Activated CD4-positive, alpha-beta T cell treated with anti-CD3 and anti-CD28 coated beads, Interleukin-2, amount 10 ng/mL, durations not matched to agents 24 days and 14 days (primary cell): Measurements from ENCODE around the gene SARS1. TPM values are rescaled to one million over a fixed set of nuclear protein-coding genes. Genes with fewer than 3 reads are reported as not detected.
"Not testable (repeated sequence)": the region's sequence is repeated elsewhere in the genome, so short reads cannot be mapped to it uniquely, and the experiment has no call there.

Experiments used
- DNase-seq: peaks from one replicate; pipeline ENCODE4 v3.0.0; 2022
- H3K27ac Mint-ChIP-seq: one replicate; pipeline ENCODE4 v1.8.0; 2022; ENCODE audit warnings: mild to moderate bottlenecking, mixed read lengths
- H3K27me3 Mint-ChIP-seq: one replicate; pipeline ENCODE4 v1.8.0; 2022; ENCODE audit warnings: mixed read lengths
- H3K36me3 Mint-ChIP-seq: one replicate; pipeline ENCODE4 v1.8.0; 2022; ENCODE audit warnings: low read depth, mild to moderate bottlenecking, mixed read lengths
- H3K4me1 Mint-ChIP-seq: one replicate; pipeline ENCODE4 v1.8.0; 2021; ENCODE audit warnings: mixed read lengths
- H3K4me3 Mint-ChIP-seq: one replicate; pipeline ENCODE4 v1.8.0; 2022; ENCODE audit warnings: mild to moderate bottlenecking, moderate library complexity, mixed read lengths
- H3K9me3 Mint-ChIP-seq: one replicate; pipeline ENCODE4 v1.8.0; 2021; ENCODE audit warnings: mixed read lengths
- intact Hi-C: fragments of 100-400 bp; cut with micrococcal nuclease; formaldehyde crosslinking; loops from one replicate; pipeline ENCODE4 v1.15.1; 2023
- total RNA-seq: library from RNA; stranded (reverse); gene quantifications from 2 replicates; pipeline ENCODE4 v1.2.3, GENCODE V29; 2022

SARS1 gene
- total RNA-seq: 141 and 150 TPM in 2 replicates

- Mint-ChIP-seq H3K27ac (peak within 1 kb of the TSS; percentile 96), H3K27me3 (no peaks in the 10 kb centered on the region), H3K9me3 (no peaks in the 10 kb centered on the region), H3K4me3 (peak within 1 kb of the TSS; percentile 99), H3K36me3 (peaks cover 38% of the 10 kb centered on the region), H3K4me1 (peaks cover 25% of the 10 kb centered on the region)
- intact Hi-C loops: loop anchor here (1.0 to 5.0 kb wide), 4 partner anchors 13 to 172 kb away; partner anchors contain the start of genes TMEM167B and WDR47
- peak; percentile 97 for DNase-seq
These were observed at the start of gene SARS1 for GRCh38 chr1:109213824-109214693. Gene SARS1 (plus strand): TSS chr1:109213918. CDS start chr1:109213993, 75 bp downstream.

- H3K4me1 Mint-ChIP-seq: peaks cover 19% of the 10 kb centered on the region
- no peaks in the 10 kb centered on the region for H3K27me3 Mint-ChIP-seq
- no peak overlapping the region for H3K27ac Mint-ChIP-seq
- peaks cover 2% of the 10 kb centered on the region for H3K36me3 Mint-ChIP-seq
- no peak for DNase-seq
- intact Hi-C loops: no loop called here
- no peaks in the 10 kb centered on the region for H3K9me3 Mint-ChIP-seq
- H3K4me3 Mint-ChIP-seq: no peak overlapping the region
These were observed 49.2 kb upstream of the SARS1 start for GRCh38 chr1:109164538-109164937.

- Mint-ChIP-seq H3K4me1 (peaks cover 20% of the 10 kb centered on the region), H3K4me3 (no peak overlapping the region), H3K36me3 (peaks cover under 1% of the 10 kb centered on the region), H3K27ac (no peak overlapping the region), H3K27me3 (no peaks in the 10 kb centered on the region), H3K9me3 (no peaks in the 10 kb centered on the region)
- no peak for DNase-seq
- intact Hi-C loops: no loop called here
These were observed 46.7 kb upstream of the SARS1 start for GRCh38 chr1:109167001-109167506.

- no peak overlapping the region for H3K4me3 Mint-ChIP-seq
- H3K4me1 Mint-ChIP-seq: peaks cover 8% of the 10 kb centered on the region
- H3K27me3 Mint-ChIP-seq: no peaks in the 10 kb centered on the region
- no peaks in the 10 kb centered on the region for H3K36me3 Mint-ChIP-seq
- intact Hi-C loops: no loop called here
- H3K27ac Mint-ChIP-seq: no peak overlapping the region
- DNase-seq: no peak
- H3K9me3 Mint-ChIP-seq: no peaks in the 10 kb centered on the region
These were observed 43.5 kb upstream of the SARS1 start for GRCh38 chr1:109170035-109170764.

GRCh38 chr1:109171646-109172045 is 42.1 kb upstream of the SARS1 start:
- no peak overlapping the region for H3K27ac Mint-ChIP-seq
- peaks cover 8% of the 10 kb centered on the region for H3K4me1 Mint-ChIP-seq
- H3K36me3 Mint-ChIP-seq: no peaks in the 10 kb centered on the region
- no peaks in the 10 kb centered on the region for H3K9me3 Mint-ChIP-seq
- intact Hi-C loops: no loop called here
- H3K4me3 Mint-ChIP-seq: no peak overlapping the region
- no peak for DNase-seq
- H3K27me3 Mint-ChIP-seq: no peaks in the 10 kb centered on the region

- H3K27ac Mint-ChIP-seq, H3K36me3 Mint-ChIP-seq, intact Hi-C loops, H3K4me1 Mint-ChIP-seq, DNase-seq, H3K4me3 Mint-ChIP-seq, H3K9me3 Mint-ChIP-seq, H3K27me3 Mint-ChIP-seq: not testable (repeated sequence)
These were observed 37.4 kb upstream of the SARS1 start for GRCh38 chr1:109176349-109176748.

- H3K27ac Mint-ChIP-seq: not testable (repeated sequence)
These were observed 33.0 kb upstream of the SARS1 start for GRCh38 chr1:109180715-109181084.

GRCh38 chr1:109181085-109181806 is 32.5 kb upstream of the SARS1 start:
- no peak overlapping the region for H3K27ac Mint-ChIP-seq
- no peaks in the 10 kb centered on the region for H3K4me1 Mint-ChIP-seq

More at GRCh38 chr1:109180715-109181084, 33.0 kb upstream of the SARS1 start:
- H3K9me3 Mint-ChIP-seq, H3K27me3 Mint-ChIP-seq, intact Hi-C loops, H3K4me1 Mint-ChIP-seq, DNase-seq, H3K36me3 Mint-ChIP-seq, H3K4me3 Mint-ChIP-seq: not testable (repeated sequence)

GRCh38 chr1:109181807-109182163 is 31.9 kb upstream of the SARS1 start:
- intact Hi-C loops: no loop called here
- H3K27me3 Mint-ChIP-seq: peaks cover 2% of the 10 kb centered on the region
- no peak for DNase-seq
- H3K27ac Mint-ChIP-seq: no peak overlapping the region
- H3K4me1 Mint-ChIP-seq: no peaks in the 10 kb centered on the region
- no peaks in the 10 kb centered on the region for H3K9me3 Mint-ChIP-seq
- peaks cover 1% of the 10 kb centered on the region for H3K36me3 Mint-ChIP-seq
- no peak overlapping the region for H3K4me3 Mint-ChIP-seq

More at GRCh38 chr1:109181085-109181806, 32.5 kb upstream of the SARS1 start:
- Mint-ChIP-seq H3K4me3 (no peak overlapping the region), H3K27me3 (peaks cover 2% of the 10 kb centered on the region), H3K36me3 (peaks cover 1% of the 10 kb centered on the region), H3K9me3 (no peaks in the 10 kb centered on the region)
- DNase-seq: no peak
- intact Hi-C loops: no loop called here

GRCh38 chr1:109183058-109183738 is 30.5 kb upstream of the SARS1 start:
- no peaks in the 10 kb centered on the region for H3K4me1 Mint-ChIP-seq

GRCh38 chr1:109184687-109185086 is 29.0 kb upstream of the SARS1 start:
- no peak for DNase-seq
- intact Hi-C loops: no loop called here
- Mint-ChIP-seq H3K27me3 (peaks cover 2% of the 10 kb centered on the region), H3K36me3 (no peaks in the 10 kb centered on the region), H3K4me1 (peaks cover 2% of the 10 kb centered on the region), H3K9me3 (no peaks in the 10 kb centered on the region), H3K27ac (no peak overlapping the region), H3K4me3 (no peak overlapping the region)

More at GRCh38 chr1:109183058-109183738, 30.5 kb upstream of the SARS1 start:
- intact Hi-C loops: no loop called here
- Mint-ChIP-seq H3K36me3 (peaks cover 1% of the 10 kb centered on the region), H3K27ac (no peak overlapping the region), H3K27me3 (peaks cover 2% of the 10 kb centered on the region), H3K9me3 (no peaks in the 10 kb centered on the region), H3K4me3 (no peak overlapping the region)
- no peak for DNase-seq

GRCh38 chr1:109185357-109185756 is 28.4 kb upstream of the SARS1 start:
- Mint-ChIP-seq H3K4me1 (peaks cover 2% of the 10 kb centered on the region), H3K4me3 (no peak overlapping the region), H3K27me3 (peaks cover 2% of the 10 kb centered on the region), H3K27ac (no peak overlapping the region), H3K36me3 (no peaks in the 10 kb centered on the region), H3K9me3 (no peaks in the 10 kb centered on the region)
- intact Hi-C loops: no loop called here
- DNase-seq: no peak

- intact Hi-C loops: no loop called here
- Mint-ChIP-seq H3K27me3 (peaks cover 2% of the 10 kb centered on the region), H3K36me3 (no peaks in the 10 kb centered on the region), H3K4me3 (no peak overlapping the region), H3K9me3 (no peaks in the 10 kb centered on the region), H3K4me1 (peaks cover 2% of the 10 kb centered on the region), H3K27ac (no peak overlapping the region)
- no peak for DNase-seq
These were observed 27.6 kb upstream of the SARS1 start for GRCh38 chr1:109185990-109186732.
